Lung (tissue), 16 donors: ENCODE measurements around the gene TTC8. TPM values are rescaled to one million over a fixed set of nuclear protein-coding genes. Genes with fewer than 3 reads are reported as not detected.
A peak's percentile ranks its signal among the peaks of the same experiment; 100 is the strongest.

Source experiments
- ATAC-seq: fragments of 200-7000 bp; cut with Tn5 transposase; one replicate; pipeline ENCODE4 v1.9.1; 2020; ENCODE audit warnings: moderate number of reproducible peaks; ENCODE audit not compliant: insufficient read depth, low FRiP score
- DNase-seq, 3 donors: peaks; one replicate each; pipeline ENCODE4 v3.0.0-alpha.2; 2013 to 2017
- H3K27ac ChIP-seq, 2 donors: one replicate each; pipeline ENCODE4 v1.5.1; 2013; ENCODE audit warnings: mild to moderate bottlenecking in 2 of 2, moderate library complexity in 2 of 2, control low read depth in 1 of 2, inconsistent platforms in 1 of 2, low read depth in 1 of 2, low read length in 1 of 2
- H3K27me3 ChIP-seq, 3 donors: one replicate each; pipeline ENCODE4 v1.5.1; 2013; ENCODE audit warnings: low read length in 2 of 3; ENCODE audit not compliant: control insufficient read depth in 3 of 3, insufficient read depth in 3 of 3
- H3K36me3 ChIP-seq, 4 donors: one replicate each; pipeline ENCODE4 v1.5.1; 2013; ENCODE audit warnings: low read length in 4 of 4, mild to moderate bottlenecking in 1 of 4, moderate library complexity in 1 of 4; ENCODE audit not compliant: control insufficient read depth in 4 of 4, insufficient read depth in 4 of 4
- H3K4me1 ChIP-seq, 5 donors: one replicate each; pipeline ENCODE4 v1.5.1; 2013; ENCODE audit warnings: low read length in 5 of 5, mild to moderate bottlenecking in 2 of 5, moderate library complexity in 1 of 5; ENCODE audit not compliant: control insufficient read depth in 5 of 5, insufficient read depth in 5 of 5
- H3K4me3 ChIP-seq: one replicate; pipeline ENCODE4 v1.5.1; 2013; ENCODE audit warnings: mild to moderate bottlenecking, control low read depth, moderate library complexity
- H3K9ac ChIP-seq, 2 donors: one replicate each; pipeline ENCODE4 v1.5.1; 2013; ENCODE audit warnings: low read length in 2 of 2, control low read depth in 1 of 2; ENCODE audit not compliant: insufficient read depth in 1 of 2
- H3K9me3 ChIP-seq, 4 donors: one replicate each; pipeline ENCODE4 v1.5.1; 2013; ENCODE audit warnings: low read length in 3 of 4, mild to moderate bottlenecking in 1 of 4, moderate library complexity in 1 of 4; ENCODE audit not compliant: control insufficient read depth in 4 of 4, insufficient read depth in 3 of 4
- WGBS, 2 donors: extraction: QIAGEN DNeasy Blood & Tissue Kit; methylation state at CpG; one replicate each; pipeline ENCODE4 v1.1.7; 2013; 5-methylcytosine and 5-hydroxymethylcytosine counted together
- long read RNA-seq, 5 donors: transcript quantifications; one replicate each; lab custom pipeline, GENCODE V29; 2026
- polyA plus RNA-seq, 2 donors: library from polyadenylated mRNA; stranded (reverse); fragments of 200-250 nt; gene quantifications; one replicate each; pipeline ENCODE4 v1.2.1, GENCODE V29; 2013
- total RNA-seq, 2 donors: library from RNA; depleted of rRNA in 1 of 2; stranded (reverse); fragments of >200 nt in 1 of 2; gene quantifications; one replicate each; pipeline ENCODE4 v1.2.1, GENCODE V29; 2014 to 2021
- TF ChIP-seq, protein P1 (sequence below): IDR thresholded peaks from 2 replicates; pipeline ENCODE4 v1.5.1; 2012; ENCODE audit warnings: mild to moderate bottlenecking; ENCODE audit errors: control extremely low read depth, extremely low read depth
- donor health status: control.
- donor health status: control.
- donor health status: Bipolar disorder and iron deficiency.
- donor health status: healthy.
- donor health status: DM: yes; HTN: yes; CAD: no.

The TTC8 gene
- total RNA-seq (10 to 100 TPM; 20.9 to 29.8 TPM), polyA plus RNA-seq (10 to 100 TPM in 1 of 2 donors, 1 to 10 TPM in 1; 9.6 to 11.1 TPM)
- long read RNA-seq, donor 1, full-length matches to known transcripts: 9 of 9 reads
- long read RNA-seq, donor 1, partial matches to known transcripts: 0 of 9 reads
- long read RNA-seq, donor 1, other reads (novel, unspliced or antisense): 0 of 9 reads
- long read RNA-seq, donor 2, partial matches to known transcripts: 0 of 1 reads
- long read RNA-seq, donor 2, other reads (novel, unspliced or antisense): 0 of 1 reads
- long read RNA-seq, donor 3, full-length matches to known transcripts: 4 of 4 reads
- long read RNA-seq, donor 3, partial matches to known transcripts: 0 of 4 reads
- long read RNA-seq, donor 3, other reads (novel, unspliced or antisense): 0 of 4 reads
- long read RNA-seq, donor 4: 0 reads
- long read RNA-seq, donor 5, full-length matches to known transcripts: 3 of 8 reads
- long read RNA-seq, donor 5, partial matches to known transcripts: 5 of 8 reads
- long read RNA-seq, donor 5, other reads (novel, unspliced or antisense): 0 of 8 reads

DNA sequence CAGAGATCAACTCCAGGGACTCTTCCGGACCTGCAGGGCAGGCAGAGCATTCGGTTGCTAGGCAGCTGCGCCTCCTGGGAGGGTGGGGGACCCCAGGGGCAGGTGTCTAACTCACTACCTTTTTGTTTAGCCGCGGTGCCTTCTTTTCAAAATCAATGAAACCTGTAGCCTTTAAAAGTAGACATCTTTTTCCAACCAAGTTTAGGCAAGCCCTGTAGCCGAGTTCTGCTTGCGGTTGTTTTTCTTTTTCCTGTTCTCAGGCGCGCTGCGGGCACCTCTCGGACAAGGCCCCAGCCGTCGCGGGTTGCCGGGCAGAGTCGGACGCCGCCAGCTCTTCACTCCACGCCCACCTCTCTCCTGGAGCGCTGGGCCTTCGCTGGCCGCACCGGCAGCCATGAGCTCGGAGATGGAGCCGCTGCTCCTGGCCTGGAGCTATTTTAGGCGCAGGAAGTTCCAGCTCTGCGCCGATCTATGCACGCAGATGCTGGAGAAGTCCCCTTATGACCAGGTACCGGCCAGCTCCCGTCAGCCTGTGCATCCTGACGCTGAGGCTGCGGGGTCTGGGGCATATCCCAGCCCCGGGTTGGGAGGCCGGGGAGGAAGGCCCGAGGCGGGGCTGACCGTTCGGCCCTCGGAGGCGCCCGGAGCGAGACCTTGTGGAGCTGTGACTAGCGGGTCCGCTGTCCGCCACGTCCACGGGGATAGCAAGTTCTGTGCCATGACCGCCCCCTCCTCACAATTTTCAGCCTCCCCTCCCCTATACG is at the start of gene TTC8:
Gene TTC8, plus strand, starts transcription at position 338 of the 764 bp plus-strand sequence. Its CDS starts 57 bp downstream, at position 395.
- WGBS, 2 donors: 1% methylated on average over 50 of the region's 50 CpGs
- peaks cover 0 to 10% (median 0%) of the 10 kb centered on the region in 5 donors for H3K4me1 ChIP-seq
- no peaks in the 10 kb centered on the region for H3K36me3 ChIP-seq
- TF ChIP-seq, protein P1, sequence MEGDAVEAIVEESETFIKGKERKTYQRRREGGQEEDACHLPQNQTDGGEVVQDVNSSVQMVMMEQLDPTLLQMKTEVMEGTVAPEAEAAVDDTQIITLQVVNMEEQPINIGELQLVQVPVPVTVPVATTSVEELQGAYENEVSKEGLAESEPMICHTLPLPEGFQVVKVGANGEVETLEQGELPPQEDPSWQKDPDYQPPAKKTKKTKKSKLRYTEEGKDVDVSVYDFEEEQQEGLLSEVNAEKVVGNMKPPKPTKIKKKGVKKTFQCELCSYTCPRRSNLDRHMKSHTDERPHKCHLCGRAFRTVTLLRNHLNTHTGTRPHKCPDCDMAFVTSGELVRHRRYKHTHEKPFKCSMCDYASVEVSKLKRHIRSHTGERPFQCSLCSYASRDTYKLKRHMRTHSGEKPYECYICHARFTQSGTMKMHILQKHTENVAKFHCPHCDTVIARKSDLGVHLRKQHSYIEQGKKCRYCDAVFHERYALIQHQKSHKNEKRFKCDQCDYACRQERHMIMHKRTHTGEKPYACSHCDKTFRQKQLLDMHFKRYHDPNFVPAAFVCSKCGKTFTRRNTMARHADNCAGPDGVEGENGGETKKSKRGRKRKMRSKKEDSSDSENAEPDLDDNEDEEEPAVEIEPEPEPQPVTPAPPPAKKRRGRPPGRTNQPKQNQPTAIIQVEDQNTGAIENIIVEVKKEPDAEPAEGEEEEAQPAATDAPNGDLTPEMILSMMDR: no peak
- no peaks in the 10 kb centered on the region for H3K9me3 ChIP-seq
- H3K9ac ChIP-seq: peak within 1 kb of the TSS; percentile 79 to 98
- peak within 1 kb of the TSS; percentile 83 to 90 for H3K27ac ChIP-seq
- ATAC-seq (peak; percentile 99), DNase-seq (peak; percentile 94 to 95 (median 95))
- peak within 1 kb of the TSS; percentile 58 for H3K4me3 ChIP-seq
- peaks cover 0 to 6% (median 0%) of the 10 kb centered on the region in 3 donors for H3K27me3 ChIP-seq

- H3K4me1 ChIP-seq: peaks cover 0 to 3% (median 0%) of the 10 kb centered on the region in 5 donors
- no peaks in the 10 kb centered on the region for H3K36me3 ChIP-seq
- H3K9me3 ChIP-seq: peaks cover 0 to 4% (median 0%) of the 10 kb centered on the region in 4 donors
- H3K27ac ChIP-seq: no peak overlapping the region
- no peak overlapping the region for H3K4me3 ChIP-seq
- TF ChIP-seq, protein P1: no peak
- ATAC-seq (no peak), DNase-seq (no peak)
- 95 to 98% methylated on average over 3 of the region's 3 CpGs for WGBS, 2 donors
- H3K9ac ChIP-seq: no peak overlapping the region
- H3K27me3 ChIP-seq: no peaks in the 10 kb centered on the region
These were observed 48.9 kb upstream of the TTC8 start for GRCh38 chr14:88775532-88775931.

DNA sequence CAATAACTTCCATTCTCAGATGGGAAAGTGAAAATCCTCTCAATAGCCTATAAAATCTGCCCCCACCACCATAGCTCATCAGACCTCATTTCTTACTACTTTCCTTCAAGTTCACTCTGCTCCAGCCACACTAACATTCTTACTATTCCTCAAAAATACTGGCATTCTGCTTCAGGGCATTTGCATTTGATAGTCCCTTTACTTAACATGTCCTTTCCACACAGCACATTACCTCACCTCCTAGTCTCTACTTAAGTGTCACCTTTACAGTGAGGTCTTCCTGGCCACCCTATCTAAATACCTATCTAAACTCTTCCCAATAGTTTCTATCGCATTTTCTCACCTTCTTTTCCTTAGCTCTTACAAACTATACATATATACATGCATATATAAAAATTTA is 38.5 kb upstream of the TTC8 start:
- Histone ChIP-seq H3K9ac (no peak overlapping the region), H3K27ac (no peak overlapping the region), H3K36me3 (no peaks in the 10 kb centered on the region), H3K4me1 (no peaks in the 10 kb centered on the region), H3K4me3 (no peak overlapping the region), H3K27me3 (peaks cover 0 to 25% (median 12%) of the 10 kb centered on the region in 3 donors), H3K9me3 (peaks cover 0 to 4% (median under 1%) of the 10 kb centered on the region in 4 donors)
- WGBS, 2 donors: 81 to 92% methylated on average over 1 of the region's 1 CpG
- no peak for DNase-seq
- TF ChIP-seq, protein P1: no peak
- ATAC-seq: no peak
